Activated T-helper 1 cell treated with Interleukin-2 at 50 U/mL for 16 hours (primary cell): ENCODE results near the gene KIAA2012.

ENCODE experiments used
- DNase-seq: peaks from one replicate; pipeline ENCODE4 v3.0.0-alpha.2; 2020; ENCODE audit warnings: low read depth

KIAA2012 gene

GRCh38 chr2:202043475-202043874 is 29.6 kb upstream of the KIAA2012 start:
- no peak for DNase-seq

DNA sequence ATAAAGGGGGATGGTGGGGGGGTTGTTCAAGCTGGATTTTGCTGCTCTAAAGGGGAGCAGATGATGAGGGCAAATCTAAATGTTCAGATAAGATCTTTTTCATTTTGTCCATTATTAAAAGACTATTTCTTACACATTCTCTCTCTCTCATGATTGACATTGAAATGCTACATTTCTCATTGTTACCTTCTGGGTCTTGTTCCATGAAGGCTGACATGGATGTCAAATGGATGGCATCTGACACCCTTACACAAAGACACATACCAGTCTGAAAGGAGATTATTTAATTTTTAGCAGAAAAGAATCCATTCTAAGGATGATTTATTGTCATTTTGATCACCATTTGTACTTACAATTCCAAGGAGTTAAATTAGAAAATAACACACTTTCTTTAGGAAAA is 28.3 kb upstream of the KIAA2012 start:
- no peak for DNase-seq

DNA sequence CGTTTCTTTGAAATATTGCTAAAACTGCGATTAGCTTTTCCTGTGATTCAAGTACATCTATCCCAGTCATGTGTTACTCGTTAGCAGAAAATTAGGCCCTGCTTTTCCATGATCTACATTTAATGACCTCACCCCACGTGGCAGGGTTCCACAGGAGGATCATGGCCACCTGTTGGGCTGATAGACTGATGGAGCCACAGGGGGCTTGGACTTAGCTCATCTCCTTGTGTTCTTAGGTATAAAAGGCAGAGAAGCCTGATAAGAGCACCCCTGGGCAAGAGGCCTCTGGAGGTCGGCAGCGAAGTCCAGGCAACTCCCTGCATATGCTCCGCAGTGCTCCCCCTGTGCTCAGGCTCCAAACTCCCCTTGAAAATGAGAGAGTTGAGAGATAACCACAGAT is 26.5 kb upstream of the KIAA2012 start:
- no peak for DNase-seq

DNA sequence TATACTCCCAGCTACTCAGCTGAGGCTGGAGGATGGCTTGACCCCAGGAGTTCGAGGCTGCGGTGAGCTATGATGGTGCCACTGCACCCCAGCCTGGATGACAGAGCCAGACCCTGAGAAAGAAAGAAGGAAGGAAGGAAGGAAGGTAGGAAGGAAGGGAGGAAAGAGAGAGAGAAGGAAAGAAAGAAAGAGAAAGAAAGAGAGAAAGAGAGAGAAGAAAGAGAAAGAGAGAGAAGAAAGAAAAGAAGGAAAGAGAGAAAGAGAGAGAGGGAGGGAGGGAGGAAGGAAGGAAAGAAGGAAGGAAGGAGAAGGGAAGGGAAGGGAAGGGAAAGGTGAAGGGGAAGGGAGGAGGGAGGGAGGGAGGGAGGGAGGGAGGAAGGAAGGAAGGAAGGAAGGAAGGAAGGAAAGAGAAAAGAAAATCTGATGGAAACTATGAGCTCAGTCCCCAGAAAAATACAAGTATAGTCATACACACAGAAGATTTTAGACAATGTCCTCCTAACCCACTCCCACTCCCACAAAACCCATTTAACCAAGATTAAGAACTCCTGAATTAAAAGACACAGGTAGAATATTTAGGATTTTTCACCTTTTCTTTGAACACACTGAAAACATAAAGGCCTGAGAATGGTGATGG is 23.8 kb upstream of the KIAA2012 start:
- no peak for DNase-seq

DNA sequence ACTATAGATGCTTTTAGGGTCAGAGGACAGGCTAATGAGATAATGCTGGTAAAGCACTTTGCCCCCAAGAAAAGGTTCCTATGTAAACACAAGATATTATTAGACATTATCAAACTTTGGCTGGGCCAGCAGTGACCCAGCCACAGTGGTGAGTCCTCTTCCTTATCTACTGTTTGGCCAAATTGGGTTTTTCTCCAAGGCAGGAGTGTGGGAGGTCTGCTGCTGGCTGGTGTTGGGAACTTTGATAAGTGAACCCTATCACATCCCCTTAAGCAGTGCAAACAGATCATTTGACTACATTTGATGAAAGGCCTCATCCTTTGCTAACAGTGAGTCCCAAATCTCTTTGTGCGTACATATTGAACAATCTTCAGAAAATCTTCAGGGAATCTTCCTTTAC is 23.2 kb upstream of the KIAA2012 start:
- no peak for DNase-seq

DNA sequence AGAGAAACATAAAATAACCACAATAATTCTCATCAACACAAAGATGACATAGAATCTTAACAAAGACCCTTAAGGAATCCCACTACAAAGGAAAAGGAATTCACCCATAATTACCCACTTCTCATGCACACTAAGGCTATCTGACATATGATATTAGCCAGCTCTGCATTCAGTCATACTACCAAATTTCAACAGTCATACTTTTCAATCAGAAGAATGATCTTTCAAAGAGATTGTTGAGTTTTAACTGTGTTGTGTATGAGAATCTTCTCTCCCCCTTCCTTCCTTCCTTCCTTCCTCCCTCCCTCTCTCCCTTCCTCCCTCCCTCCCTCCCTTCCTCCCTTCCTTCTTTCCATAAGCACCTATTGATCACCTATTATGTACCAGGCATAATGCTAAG is 22.4 kb upstream of the KIAA2012 start:
- DNase-seq = no peak

DNA sequence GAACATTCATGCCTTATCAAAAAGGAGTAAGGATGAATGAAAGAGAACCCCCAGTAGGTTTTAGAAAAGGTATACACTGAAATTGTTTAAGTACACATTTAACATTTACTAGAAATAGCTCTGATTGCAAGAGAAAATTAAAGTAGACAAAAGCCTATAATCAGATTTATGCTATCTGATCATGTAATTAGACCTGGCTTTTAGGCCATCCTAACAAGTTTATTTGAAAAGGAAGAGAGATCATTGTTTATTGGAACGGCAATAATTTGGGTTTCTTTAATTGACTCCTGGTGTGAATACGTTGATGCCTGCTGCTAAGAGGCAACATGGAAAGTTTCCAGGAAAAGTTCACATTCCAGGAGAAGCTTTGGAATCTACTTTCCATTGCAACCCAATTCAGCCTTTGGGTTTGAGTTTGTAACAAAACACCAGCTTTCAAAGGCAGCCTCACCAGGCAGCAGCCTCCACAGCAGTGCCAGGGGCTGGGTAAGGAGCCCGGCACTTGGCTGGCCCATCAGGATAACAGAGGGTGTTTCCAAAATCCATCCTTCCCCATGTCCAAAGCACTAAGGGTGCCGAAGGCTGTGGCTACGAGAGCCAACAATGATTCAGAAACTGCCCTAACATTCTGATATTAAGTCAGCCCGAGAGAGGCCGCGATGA is 21.4 kb upstream of the KIAA2012 start:
- DNase-seq = no peak

DNA sequence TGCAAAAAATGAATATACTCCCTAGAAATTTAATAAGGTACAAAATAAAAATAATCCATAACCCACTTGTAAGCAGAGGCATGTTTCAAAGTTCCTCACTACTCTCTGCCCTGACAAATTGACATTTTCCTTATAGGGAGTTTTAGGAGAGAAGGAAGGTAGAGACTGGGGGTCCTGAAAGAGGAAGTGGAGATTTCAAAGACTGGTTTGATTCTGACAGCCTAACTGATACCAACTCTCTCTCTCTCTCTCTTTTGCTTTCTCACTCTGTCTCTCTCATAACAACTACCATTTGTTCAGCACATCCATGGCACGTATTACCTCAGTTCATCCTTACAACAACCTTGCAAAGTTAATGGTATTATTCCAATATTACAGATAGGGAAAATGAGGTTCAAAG is 20.8 kb upstream of the KIAA2012 start:
- no peak for DNase-seq

- no peak for DNase-seq
Measured at GRCh38 chr2:202054679-202055078, 18.4 kb upstream of the KIAA2012 start.

DNA sequence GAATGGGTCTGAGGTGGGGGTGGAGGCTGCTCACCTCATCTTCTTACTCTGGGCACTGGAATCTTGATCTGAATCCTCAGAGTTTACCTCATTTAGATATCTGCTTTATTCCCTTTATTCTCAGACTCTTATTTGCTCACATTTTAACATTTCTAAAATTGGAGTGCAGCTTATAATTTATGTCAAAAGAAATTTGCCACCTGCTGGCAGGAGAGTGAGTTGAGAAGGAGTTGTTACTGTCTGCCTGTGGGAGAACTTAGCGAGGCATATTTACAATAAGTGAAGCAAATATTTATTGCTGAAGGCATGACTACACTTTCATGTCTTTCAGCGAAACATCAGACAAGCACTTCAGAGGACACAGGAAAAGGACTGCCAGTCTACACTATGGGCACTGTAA is 16.4 kb upstream of the KIAA2012 start:
- DNase-seq = no peak

- no peak for DNase-seq
Measured at GRCh38 chr2:202060218-202060617, 12.8 kb upstream of the KIAA2012 start.

DNA sequence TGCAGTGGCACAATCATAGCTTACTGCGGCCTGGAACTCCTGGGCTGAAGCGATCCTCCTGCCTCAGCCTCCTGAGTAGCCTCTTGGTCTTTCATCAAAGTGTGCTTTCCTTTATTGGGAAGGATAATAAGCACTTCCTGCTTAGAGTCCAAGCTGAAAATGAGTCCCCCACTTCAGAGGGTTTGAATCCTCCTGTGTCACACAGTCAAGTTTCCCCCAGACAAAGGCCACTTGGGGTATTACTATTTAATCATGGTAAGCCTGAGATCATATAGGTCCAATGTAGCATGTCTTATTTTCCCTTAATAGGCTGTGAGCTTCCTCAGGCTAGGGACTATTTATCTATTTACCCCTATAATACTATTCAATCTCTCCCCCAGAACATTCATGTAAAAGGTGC is 11.4 kb upstream of the KIAA2012 start:
- DNase-seq = no peak

GRCh38 chr2:202064171-202064880 is 8.7 kb upstream of the KIAA2012 start:
- DNase-seq = no peak

GRCh38 chr2:202064881-202065230 is 8.2 kb upstream of the KIAA2012 start:
- DNase-seq = no peak

DNA sequence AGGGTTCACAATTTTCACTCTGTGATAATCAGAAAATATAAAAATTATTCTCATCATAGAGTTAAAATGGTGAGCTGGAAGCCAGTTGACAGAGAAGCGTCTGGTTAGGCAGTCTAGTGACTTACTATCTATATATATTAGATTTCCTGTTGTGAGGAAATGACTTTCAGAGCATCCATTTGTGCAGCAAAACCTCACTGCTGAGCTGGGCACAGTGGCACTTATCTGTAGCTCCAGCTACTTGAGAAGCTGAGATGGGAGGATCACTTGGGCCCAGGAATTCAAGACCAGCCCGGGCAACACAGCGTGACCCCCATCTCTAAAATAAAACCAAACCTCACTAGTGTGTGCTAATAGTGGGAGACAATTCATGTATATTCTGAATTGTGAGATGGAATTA is 7.2 kb upstream of the KIAA2012 start:
- DNase-seq = no peak

DNA sequence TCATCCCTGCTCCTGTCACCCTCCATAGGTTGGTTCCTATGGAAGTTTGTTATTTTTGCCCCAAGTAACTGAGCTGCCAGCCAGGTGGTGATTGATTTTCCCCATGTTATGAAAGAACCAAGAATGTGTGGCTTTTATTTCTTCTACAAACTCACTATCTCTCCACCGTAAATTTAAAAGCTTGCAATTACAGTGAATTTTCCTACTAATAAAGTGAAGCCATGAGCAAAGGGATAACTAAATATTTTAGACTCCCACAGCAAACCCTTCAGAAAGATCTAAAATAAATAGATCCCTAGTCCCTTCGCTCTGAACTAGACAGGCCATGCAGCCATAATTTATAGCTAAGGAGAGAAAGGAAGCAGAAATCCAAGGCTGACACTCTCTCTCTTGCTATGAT is 6.2 kb upstream of the KIAA2012 start:
- DNase-seq = no peak

- DNase-seq = no peak
Measured at GRCh38 chr2:202067589-202067988, 5.5 kb upstream of the KIAA2012 start.

GRCh38 chr2:202069170-202070067 is 3.6 kb upstream of the KIAA2012 start:
- no peak for DNase-seq

DNA sequence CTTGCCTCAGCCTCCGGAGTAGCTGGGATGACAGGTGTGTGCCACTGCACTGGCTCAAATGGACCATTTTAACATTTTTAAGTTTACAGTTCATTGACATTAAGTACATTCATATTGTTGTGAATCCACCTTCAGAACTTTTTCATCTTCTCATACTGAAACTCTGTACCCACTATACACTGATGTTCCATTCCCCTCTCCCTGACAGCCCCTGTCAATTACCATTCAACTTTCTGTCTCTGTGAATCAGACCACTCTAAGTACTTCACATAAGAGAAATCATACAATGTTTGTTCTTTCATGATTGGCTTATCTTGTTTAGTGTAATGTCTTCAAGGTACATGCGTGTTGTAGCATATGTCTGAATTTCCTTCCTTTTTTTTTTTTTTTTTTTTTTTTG is 1.9 kb upstream of the KIAA2012 start:
- DNase-seq = no peak

DNA sequence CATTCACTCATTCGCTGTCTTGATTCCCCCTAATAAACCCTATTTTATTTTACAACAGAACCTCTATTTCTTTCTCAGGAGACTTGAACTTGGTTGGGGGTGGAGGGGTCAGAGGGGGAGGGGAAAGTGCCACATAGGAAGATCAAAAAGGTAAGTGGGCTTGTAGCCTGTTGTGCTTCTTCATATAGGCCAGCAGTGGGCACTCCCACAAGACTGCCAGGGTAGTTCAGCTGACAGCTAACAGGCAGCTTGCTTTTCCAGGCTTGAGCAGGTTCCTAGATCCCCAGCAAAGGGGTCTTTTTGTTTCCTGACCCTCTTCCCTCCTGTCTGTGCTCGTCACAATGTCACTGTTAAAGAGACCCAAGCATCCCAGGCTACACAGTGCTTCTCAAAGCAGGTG is 829 bp upstream of the KIAA2012 start:
- DNase-seq = no peak

DNA sequence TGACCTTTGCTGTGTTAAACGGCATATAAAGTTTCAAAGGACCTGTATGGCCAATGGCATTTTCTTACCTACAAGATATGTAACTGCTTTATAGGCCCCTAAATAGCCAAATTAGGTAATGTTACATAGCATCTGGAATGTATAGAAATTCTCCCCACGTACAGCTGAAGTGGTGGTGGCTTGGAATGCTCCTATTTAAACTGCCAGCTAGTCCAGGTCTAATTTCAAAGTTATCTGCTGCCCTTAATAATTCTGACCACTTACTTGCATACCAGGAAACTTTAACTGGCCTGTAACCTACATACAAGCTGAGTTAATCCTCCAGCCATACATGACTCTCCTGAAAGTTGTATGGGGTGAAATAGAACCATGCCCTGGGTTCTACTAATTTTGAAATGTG is 1.3 kb downstream of the KIAA2012 start:
- DNase-seq = no peak

- DNase-seq = no peak
Measured at GRCh38 chr2:202079310-202079709, 6.3 kb downstream of the KIAA2012 start.

DNA sequence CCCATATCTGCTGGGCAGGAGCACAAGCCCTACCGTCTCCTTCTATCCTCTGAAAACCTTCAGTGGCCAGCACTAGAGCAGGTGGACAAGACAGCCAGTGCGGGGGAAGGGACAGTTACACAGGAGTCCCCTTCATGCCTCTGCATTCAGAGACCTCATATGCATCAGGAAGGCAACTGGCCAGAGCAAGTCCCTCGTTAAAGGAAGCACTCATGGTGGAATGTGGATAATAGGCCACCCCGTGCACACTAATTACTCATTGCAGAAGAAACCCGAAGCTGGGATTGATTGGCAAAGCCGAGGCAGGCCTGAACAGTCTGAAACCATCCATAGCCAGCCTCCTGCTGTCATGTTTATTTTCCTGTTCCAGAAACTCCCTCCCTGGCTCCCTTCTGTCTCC is 11.2 kb downstream of the KIAA2012 start:
- DNase-seq = no peak
